Liver (tissue), 9 donors: Measurements from ENCODE around the gene LPA. TPM values are rescaled to one million over a fixed set of nuclear protein-coding genes. Genes with fewer than 3 reads are reported as not detected.
"Not testable (repeated sequence)": the region's sequence is repeated elsewhere in the genome, so short reads cannot be mapped to it uniquely, and the experiment has no call there.

ENCODE experiments used
- DNase-seq: peaks from one replicate; pipeline ENCODE4 v3.0.0-alpha.2; 2017; ENCODE audit warnings: low spot score
- H3K27ac ChIP-seq, 2 donors: one replicate each; pipeline ENCODE4 v1.7.0; 2013; ENCODE audit warnings: inconsistent platforms in 2 of 2, low read length in 2 of 2, control low read depth in 1 of 2, low read depth in 1 of 2, mild to moderate bottlenecking in 1 of 2
- H3K27me3 ChIP-seq, 4 donors: one replicate each; pipeline versions ENCODE4 v1.6.1 to v1.7.0; 2013; ENCODE audit warnings: low read length in 3 of 4, inconsistent platforms in 1 of 4, mild to moderate bottlenecking in 1 of 4, moderate library complexity in 1 of 4; ENCODE audit not compliant: control insufficient read depth in 4 of 4, insufficient read depth in 4 of 4
- H3K36me3 ChIP-seq, 4 donors: one replicate each; pipeline versions ENCODE4 v1.6.1 to v1.7.0; 2013; ENCODE audit warnings: low read length in 3 of 4, mild to moderate bottlenecking in 3 of 4, low read depth in 1 of 4, moderate library complexity in 1 of 4; ENCODE audit not compliant: control insufficient read depth in 4 of 4, insufficient read depth in 3 of 4
- H3K4me1 ChIP-seq, 4 donors: one replicate each; pipeline versions ENCODE4 v1.6.1 to v1.7.0; 2013; ENCODE audit warnings: low read length in 3 of 4, mild to moderate bottlenecking in 3 of 4, moderate library complexity in 1 of 4; ENCODE audit not compliant: control insufficient read depth in 4 of 4, insufficient read depth in 4 of 4
- H3K4me3 ChIP-seq, 3 donors: one replicate each; pipeline versions ENCODE4 v1.6.1 to v1.7.0; 2013; ENCODE audit warnings: low read length in 3 of 3, control low read depth in 1 of 3, low read depth in 1 of 3, mild to moderate bottlenecking in 1 of 3
- H3K9ac ChIP-seq, 2 donors: one replicate each; pipeline ENCODE4 v1.7.0; 2013; ENCODE audit warnings: low read length in 2 of 2, mild to moderate bottlenecking in 2 of 2, moderate library complexity in 2 of 2, control low read depth in 1 of 2, low read depth in 1 of 2
- H3K9me3 ChIP-seq, 4 donors: one replicate each; pipeline versions ENCODE4 v1.6.1 to v1.7.0; 2013; ENCODE audit warnings: low read length in 3 of 4; ENCODE audit not compliant: control insufficient read depth in 4 of 4
- ATF3 ChIP-seq: IDR thresholded peaks from 2 replicates; pipeline ENCODE4 v1.6.1; 2016; ENCODE audit warnings: antibody characterized with exemption
- EGR1 ChIP-seq, 2 donors: IDR thresholded peaks; 2 replicates each; pipeline ENCODE4 v1.6.1; 2016 to 2018; ENCODE audit warnings: antibody characterized with exemption in 2 of 2, low read depth in 2 of 2
- FOXA1 ChIP-seq: IDR thresholded peaks from 2 replicates; pipeline ENCODE4 v1.6.1; 2016; ENCODE audit warnings: antibody characterized with exemption
- FOXA2 ChIP-seq: IDR thresholded peaks from 2 replicates; pipeline ENCODE4 v1.6.1; 2016; ENCODE audit warnings: antibody characterized with exemption
- GABPA ChIP-seq, 2 donors: IDR thresholded peaks in 1 of 2; conservative IDR thresholded peaks in 1 of 2; 2 replicates each; pipeline ENCODE4 v1.6.1; 2016; ENCODE audit warnings: antibody characterized with exemption in 2 of 2, mild to moderate bottlenecking in 1 of 2, moderate library complexity in 1 of 2
- HNF4A ChIP-seq, 2 donors: conservative IDR thresholded peaks; 2 replicates each; pipeline ENCODE4 v1.6.1; 2016; ENCODE audit warnings: antibody characterized with exemption in 2 of 2, mild to moderate bottlenecking in 2 of 2
- HNF4G ChIP-seq: IDR thresholded peaks from 2 replicates; pipeline ENCODE4 v1.6.1; 2016; ENCODE audit warnings: antibody characterized with exemption
- JUND ChIP-seq, 2 donors: IDR thresholded peaks; 2 replicates each; pipeline ENCODE4 v1.6.1; 2016; ENCODE audit warnings: antibody characterized with exemption in 2 of 2
- MAX ChIP-seq: IDR thresholded peaks from 2 replicates; pipeline ENCODE4 v1.6.1; 2016; ENCODE audit warnings: antibody characterized with exemption
- NR2F2 ChIP-seq: IDR thresholded peaks from 2 replicates; pipeline ENCODE4 v1.6.1; 2016; ENCODE audit warnings: antibody characterized with exemption
- RAD21 ChIP-seq, 2 donors: IDR thresholded peaks; 2 replicates each; pipeline ENCODE4 v1.6.1; 2016; ENCODE audit warnings: antibody characterized with exemption in 2 of 2, mild to moderate bottlenecking in 2 of 2
- RXRA ChIP-seq, 2 donors: IDR thresholded peaks; 2 replicates each; pipeline ENCODE4 v1.6.1; 2017 to 2018; ENCODE audit warnings: antibody characterized with exemption in 2 of 2, mild to moderate bottlenecking in 1 of 2
- SP1 ChIP-seq: IDR thresholded peaks from 2 replicates; pipeline ENCODE4 v1.6.1; 2018; ENCODE audit warnings: antibody characterized with exemption, mild to moderate bottlenecking
- TAF1 ChIP-seq: conservative IDR thresholded peaks from 2 replicates; pipeline ENCODE4 v1.6.1; 2016; ENCODE audit warnings: antibody characterized with exemption, mild to moderate bottlenecking
- YY1 ChIP-seq: IDR thresholded peaks from 2 replicates; pipeline ENCODE4 v1.6.1; 2016; ENCODE audit warnings: antibody characterized with exemption, mild to moderate bottlenecking
- WGBS: extraction: QIAGEN DNeasy Blood & Tissue Kit; methylation state at CpG from one replicate; pipeline ENCODE4 v1.1.7; 2013; 5-methylcytosine and 5-hydroxymethylcytosine counted together
- polyA plus RNA-seq, 2 donors: library from polyadenylated mRNA; stranded (reverse) in 1 of 2; unstranded in 1 of 2; fragments of 200-250 nt in 1 of 2; fragments of >200 nt in 1 of 2; fragmentation: Nextera tagmentation in 1 of 2; extraction: Ambion mirVana in 1 of 2; gene quantifications; one replicate each; pipeline versions ENCODE4 v1.2.1 to v1.2.3, GENCODE V29; 2013 to 2015
- total RNA-seq, 2 donors: library from RNA; depleted of rRNA; stranded (reverse); fragments of >200 nt; gene quantifications; one replicate each; pipeline ENCODE4 v1.2.3, GENCODE V29; 2014
- TF ChIP-seq, protein P1 (sequence below): IDR thresholded peaks from 2 replicates; pipeline ENCODE4 v1.6.1; 2016; ENCODE audit warnings: antibody characterized with exemption
- TF ChIP-seq, protein P2 (sequence below): IDR thresholded peaks from 2 replicates; pipeline ENCODE4 v1.6.1; 2016; ENCODE audit warnings: antibody characterized with exemption, mild to moderate bottlenecking
- donor health status: healthy.
- donor health status: healthy.
- donor health status: healthy.
- donor health status: healthy.
- donor health status: healthy.

Gene LPA
- total and polyA plus RNA-seq, 4 donors: 7.9 to 62.8 (median 23.9) TPM

DNA sequence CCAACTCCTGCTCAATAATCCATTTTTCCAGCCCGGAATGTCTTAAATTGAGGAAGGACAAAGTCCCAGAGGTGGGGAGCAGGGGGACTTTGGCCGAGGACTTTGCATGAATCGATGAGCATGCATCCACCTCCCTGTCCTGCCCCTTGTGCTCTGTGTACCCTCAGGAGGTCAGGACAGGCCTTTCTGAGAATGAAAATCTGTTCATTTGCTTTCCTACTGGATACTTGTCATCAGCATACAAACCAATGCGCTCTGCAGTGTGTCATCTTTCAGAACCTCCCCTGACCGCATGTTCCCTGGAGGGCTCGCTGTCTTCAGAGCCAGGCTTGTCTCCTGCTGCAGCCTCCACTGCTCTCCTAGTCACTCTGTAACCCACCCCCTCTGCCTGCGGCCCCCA is 40.6 kb upstream of the LPA start:
- TF ChIP-seq EGR1 (IDR thresholded peaks at IDR 0.05; ENCODE audit: low read depth in 2 of 2) (peak; percentile 19 to 85), HNF4G (peak; percentile 99), FOXA2 (peak; percentile 49), NR2F2 (peak; percentile 63), ATF3 (peak; percentile 33), RXRA (IDR thresholded peaks at IDR 0.05) (peak; percentile 97), TAF1 (peak; percentile 89), MAX (peak; percentile 93), FOXA1 (peak; percentile 83), GABPA (IDR thresholded peaks at IDR 0.05 in 1 of 2, conservative IDR thresholded peaks at IDR 0.05 in 1 of 2) (peak in 1 of 2 donors; percentile 12), HNF4A (conservative IDR thresholded peaks at IDR 0.05) (peak; percentile 98 to 99), RAD21 (IDR thresholded peaks at IDR 0.05) (peak; percentile 26 to 37), SP1 (peak; percentile 98), YY1 (peak; percentile 86), JUND (IDR thresholded peaks at IDR 0.05) (peak; percentile 76 to 89)
- TF ChIP-seq, protein P1, sequence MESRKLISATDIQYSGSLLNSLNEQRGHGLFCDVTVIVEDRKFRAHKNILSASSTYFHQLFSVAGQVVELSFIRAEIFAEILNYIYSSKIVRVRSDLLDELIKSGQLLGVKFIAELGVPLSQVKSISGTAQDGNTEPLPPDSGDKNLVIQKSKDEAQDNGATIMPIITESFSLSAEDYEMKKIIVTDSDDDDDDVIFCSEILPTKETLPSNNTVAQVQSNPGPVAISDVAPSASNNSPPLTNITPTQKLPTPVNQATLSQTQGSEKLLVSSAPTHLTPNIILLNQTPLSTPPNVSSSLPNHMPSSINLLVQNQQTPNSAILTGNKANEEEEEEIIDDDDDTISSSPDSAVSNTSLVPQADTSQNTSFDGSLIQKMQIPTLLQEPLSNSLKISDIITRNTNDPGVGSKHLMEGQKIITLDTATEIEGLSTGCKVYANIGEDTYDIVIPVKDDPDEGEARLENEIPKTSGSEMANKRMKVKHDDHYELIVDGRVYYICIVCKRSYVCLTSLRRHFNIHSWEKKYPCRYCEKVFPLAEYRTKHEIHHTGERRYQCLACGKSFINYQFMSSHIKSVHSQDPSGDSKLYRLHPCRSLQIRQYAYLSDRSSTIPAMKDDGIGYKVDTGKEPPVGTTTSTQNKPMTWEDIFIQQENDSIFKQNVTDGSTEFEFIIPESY: peak; percentile 86
- TF ChIP-seq, protein P2, sequence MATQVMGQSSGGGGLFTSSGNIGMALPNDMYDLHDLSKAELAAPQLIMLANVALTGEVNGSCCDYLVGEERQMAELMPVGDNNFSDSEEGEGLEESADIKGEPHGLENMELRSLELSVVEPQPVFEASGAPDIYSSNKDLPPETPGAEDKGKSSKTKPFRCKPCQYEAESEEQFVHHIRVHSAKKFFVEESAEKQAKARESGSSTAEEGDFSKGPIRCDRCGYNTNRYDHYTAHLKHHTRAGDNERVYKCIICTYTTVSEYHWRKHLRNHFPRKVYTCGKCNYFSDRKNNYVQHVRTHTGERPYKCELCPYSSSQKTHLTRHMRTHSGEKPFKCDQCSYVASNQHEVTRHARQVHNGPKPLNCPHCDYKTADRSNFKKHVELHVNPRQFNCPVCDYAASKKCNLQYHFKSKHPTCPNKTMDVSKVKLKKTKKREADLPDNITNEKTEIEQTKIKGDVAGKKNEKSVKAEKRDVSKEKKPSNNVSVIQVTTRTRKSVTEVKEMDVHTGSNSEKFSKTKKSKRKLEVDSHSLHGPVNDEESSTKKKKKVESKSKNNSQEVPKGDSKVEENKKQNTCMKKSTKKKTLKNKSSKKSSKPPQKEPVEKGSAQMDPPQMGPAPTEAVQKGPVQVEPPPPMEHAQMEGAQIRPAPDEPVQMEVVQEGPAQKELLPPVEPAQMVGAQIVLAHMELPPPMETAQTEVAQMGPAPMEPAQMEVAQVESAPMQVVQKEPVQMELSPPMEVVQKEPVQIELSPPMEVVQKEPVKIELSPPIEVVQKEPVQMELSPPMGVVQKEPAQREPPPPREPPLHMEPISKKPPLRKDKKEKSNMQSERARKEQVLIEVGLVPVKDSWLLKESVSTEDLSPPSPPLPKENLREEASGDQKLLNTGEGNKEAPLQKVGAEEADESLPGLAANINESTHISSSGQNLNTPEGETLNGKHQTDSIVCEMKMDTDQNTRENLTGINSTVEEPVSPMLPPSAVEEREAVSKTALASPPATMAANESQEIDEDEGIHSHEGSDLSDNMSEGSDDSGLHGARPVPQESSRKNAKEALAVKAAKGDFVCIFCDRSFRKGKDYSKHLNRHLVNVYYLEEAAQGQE: peak; percentile 86
- DNase-seq: peak; percentile 55
- H3K9me3 ChIP-seq, H3K36me3 ChIP-seq, H3K27me3 ChIP-seq: not testable (repeated sequence)
- peak overlapping the region in 2 of 3 donors; percentile 77 to 97 for H3K4me3 ChIP-seq
- H3K4me1 ChIP-seq: peaks cover 4 to 42% (median 26%) of the 10 kb centered on the region in 4 donors
- H3K27ac ChIP-seq: peak overlapping the region; percentile 85 to 95
- peak overlapping the region in 1 of 2 donors; percentile 95 for H3K9ac ChIP-seq
- WGBS: 32% methylated on average over 7 of the region's 7 CpGs

GRCh38 chr6:160701918-160702680 is 38.0 kb upstream of the LPA start, which contains the start of gene PLG:
PLG (plus strand) TSS chr6:160702244; CDS start chr6:160702305, 61 bp downstream.
- WGBS: 40% methylated on average over 6 of the region's 6 CpGs
- not testable (repeated sequence) for DNase-seq, H3K9me3 ChIP-seq, H3K27me3 ChIP-seq, H3K36me3 ChIP-seq
- TF ChIP-seq EGR1 (IDR thresholded peaks at IDR 0.05; ENCODE audit: low read depth in 2 of 2) (peak in 1 of 2 donors; percentile 43), TAF1 (peak; percentile 95), RXRA (IDR thresholded peaks at IDR 0.05) (peak; percentile 62 to 82), FOXA2 (peak; percentile 69), ATF3 (peak; percentile 32), YY1 (peak; percentile 53), FOXA1 (peak; percentile 54), SP1 (peak; percentile 72), JUND (IDR thresholded peaks at IDR 0.05) (peak in 1 of 2 donors; percentile 54), MAX (peak; percentile 57), HNF4A (conservative IDR thresholded peaks at IDR 0.05) (peak; percentile 71 to 78)
- H3K9ac ChIP-seq: peak within 1 kb of the TSS; percentile 78 to 100
- H3K27ac ChIP-seq: peak within 1 kb of the TSS; percentile 87 to 91
- peaks cover 8 to 48% (median 24%) of the 10 kb centered on the region in 4 donors for H3K4me1 ChIP-seq
- peak within 1 kb of the TSS; percentile 77 to 97 (median 95) for H3K4me3 ChIP-seq
